NOMO-1 treated with dmso at 0.1 percent for 144 hours (cell line): ENCODE measurements around the gene MYPOP.
A peak's percentile ranks its signal among the peaks of the same experiment; 100 is the strongest.

ENCODE experiments used
- DNase-seq: peaks from one replicate; lab custom pipeline; 2025; ENCODE audit not compliant: unreplicated experiment; lab: John Stamatoyannopoulos, UW

MYPOP gene

GRCh38 chr19:45901912-45902650, at the start of gene MYPOP:
Gene MYPOP, minus strand, starts transcription at chr19:45902613. Its CDS starts 840 bp downstream, at chr19:45901773.
- no peak for DNase-seq

GRCh38 chr19:45947926-45948325, 45.5 kb upstream of the MYPOP start:
- no peak for DNase-seq

- no peak for DNase-seq
Measured at GRCh38 chr19:45940515-45940805, 38.0 kb upstream of the MYPOP start.

GRCh38 chr19:45939792-45940514, 37.5 kb upstream of the MYPOP start:
- DNase-seq, result no peak

GRCh38 chr19:45938733-45939319, 36.4 kb upstream of the MYPOP start:
- no peak for DNase-seq

- DNase-seq, result no peak
Measured at GRCh38 chr19:45935267-45935666, 32.9 kb upstream of the MYPOP start.

GRCh38 chr19:45934551-45935230, 32.3 kb upstream of the MYPOP start:
- no peak for DNase-seq

GRCh38 chr19:45933759-45934158, 31.3 kb upstream of the MYPOP start:
- no peak for DNase-seq

GRCh38 chr19:45931055-45931454, 28.6 kb upstream of the MYPOP start:
- no peak for DNase-seq

GRCh38 chr19:45929247-45929646, 26.8 kb upstream of the MYPOP start:
- no peak for DNase-seq

- peak; percentile 82 for DNase-seq
Measured at GRCh38 chr19:45927565-45928261, 25.3 kb upstream of the MYPOP start.

GRCh38 chr19:45924891-45925447, 22.6 kb upstream of the MYPOP start:
- DNase-seq, result no peak

- no peak for DNase-seq
Measured at GRCh38 chr19:45922281-45922680, 19.9 kb upstream of the MYPOP start.

- no peak for DNase-seq
Measured at GRCh38 chr19:45920458-45920857, 18.0 kb upstream of the MYPOP start.

GRCh38 chr19:45919678-45920077, 17.3 kb upstream of the MYPOP start:
- no peak for DNase-seq

GRCh38 chr19:45918721-45919120, 16.3 kb upstream of the MYPOP start:
- DNase-seq, result no peak

- DNase-seq, result no peak
Measured at GRCh38 chr19:45917421-45918091, 15.1 kb upstream of the MYPOP start.

- DNase-seq, result no peak
Measured at GRCh38 chr19:45913874-45914830, 11.7 kb upstream of the MYPOP start, which contains the start of gene NANOS2. Gene NANOS2, minus strand, starts transcription at chr19:45914778. Its CDS starts 85 bp downstream, at chr19:45914693.

- DNase-seq, result no peak
Measured at GRCh38 chr19:45911291-45911690, 8.9 kb upstream of the MYPOP start.
